ENCODE data around the gene RAB3IL1.

The RAB3IL1 gene

GRCh38 chr11:61949169-61950034 lies 32.0 kb upstream of the RAB3IL1 start (continued):
- no peak for TF ChIP-seq ZNF571 (tag by site-specific recombination; IDR thresholded peaks at IDR 0.05)
- no peak for TF ChIP-seq GLI4 (tag by site-specific recombination; IDR thresholded peaks at IDR 0.05)
- no peak for TF ChIP-seq ZNF211 (tag by site-specific recombination; IDR thresholded peaks at IDR 0.05; ENCODE audit: low read depth)
- no peak for TF ChIP-seq BCL6B (tag by site-specific recombination; IDR thresholded peaks at IDR 0.05)
- no peak for TF ChIP-seq KLF16 (tag by site-specific recombination; IDR thresholded peaks at IDR 0.05)
- TF ChIP-seq ZNF132 (tag by site-specific recombination; IDR thresholded peaks at IDR 0.05; ENCODE audit: borderline replicate concordance): no peak
- TF ChIP-seq ZBTB21 (tag by site-specific recombination; IDR thresholded peaks at IDR 0.05): peak; percentile 73
- no peak for TF ChIP-seq ZNF561 (tag by site-specific recombination; IDR thresholded peaks at IDR 0.05; ENCODE audit: borderline replicate concordance)
- no peak for TF ChIP-seq KLF1 (tag by site-specific recombination; IDR thresholded peaks at IDR 0.05)
- TF ChIP-seq ZBTB7A (tag by site-specific recombination; IDR thresholded peaks at IDR 0.05; ENCODE audit: low read depth): no peak
- no peak for TF ChIP-seq ZXDB (tag by site-specific recombination; IDR thresholded peaks at IDR 0.05)
- no peak for TF ChIP-seq ZNF391 (tag by site-specific recombination; IDR thresholded peaks at IDR 0.05; ENCODE audit: borderline replicate concordance, low read depth)
- TF ChIP-seq ZNF48 (tag by site-specific recombination; IDR thresholded peaks at IDR 0.05): no peak
- peak; percentile 80 for TF ChIP-seq ZBTB17 (tag by site-specific recombination; IDR thresholded peaks at IDR 0.05)
- no peak for TF ChIP-seq FEZF1 (tag by site-specific recombination; IDR thresholded peaks at IDR 0.05)
- no peak for TF ChIP-seq ZNF202 (tag by site-specific recombination; IDR thresholded peaks at IDR 0.05; ENCODE audit: borderline replicate concordance)
- TF ChIP-seq, protein P1, sequence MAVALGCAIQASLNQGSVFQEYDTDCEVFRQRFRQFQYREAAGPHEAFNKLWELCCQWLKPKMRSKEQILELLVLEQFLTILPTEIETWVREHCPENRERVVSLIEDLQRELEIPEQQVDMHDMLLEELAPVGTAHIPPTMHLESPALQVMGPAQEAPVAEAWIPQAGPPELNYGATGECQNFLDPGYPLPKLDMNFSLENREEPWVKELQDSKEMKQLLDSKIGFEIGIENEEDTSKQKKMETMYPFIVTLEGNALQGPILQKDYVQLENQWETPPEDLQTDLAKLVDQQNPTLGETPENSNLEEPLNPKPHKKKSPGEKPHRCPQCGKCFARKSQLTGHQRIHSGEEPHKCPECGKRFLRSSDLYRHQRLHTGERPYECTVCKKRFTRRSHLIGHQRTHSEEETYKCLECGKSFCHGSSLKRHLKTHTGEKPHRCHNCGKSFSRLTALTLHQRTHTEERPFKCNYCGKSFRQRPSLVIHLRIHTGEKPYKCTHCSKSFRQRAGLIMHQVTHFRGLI (tag by site-specific recombination; IDR thresholded peaks at IDR 0.05): no peak
- no peak for TF ChIP-seq ZNF548 (tag by site-specific recombination; IDR thresholded peaks at IDR 0.05)
- no peak for TF ChIP-seq ZNF221 (tag by site-specific recombination; IDR thresholded peaks at IDR 0.05; ENCODE audit: borderline replicate concordance)
- peak; percentile 84 for TF ChIP-seq SCRT2 (tag by site-specific recombination; IDR thresholded peaks at IDR 0.05)
- no peak for TF ChIP-seq ZNF266 (tag by site-specific recombination; IDR thresholded peaks at IDR 0.05; ENCODE audit: low read depth)
- no peak for TF ChIP-seq ZNF280C (tag by site-specific recombination; IDR thresholded peaks at IDR 0.05)
- TF ChIP-seq IKZF3 (tag by site-specific recombination; IDR thresholded peaks at IDR 0.05): peak; percentile 60
- no peak for TF ChIP-seq ZNF626 (tag by site-specific recombination; IDR thresholded peaks at IDR 0.05)
- no peak for TF ChIP-seq RBAK (tag by site-specific recombination; IDR thresholded peaks at IDR 0.05)
- peak; percentile 31 for TF ChIP-seq ZBTB8A (tag by site-specific recombination; IDR thresholded peaks at IDR 0.05)
- no peak for TF ChIP-seq GLIS2 (tag by site-specific recombination; IDR thresholded peaks at IDR 0.05)
- TF ChIP-seq ZNF791 (tag by site-specific recombination; IDR thresholded peaks at IDR 0.05): no peak
- no peak for TF ChIP-seq ZNF121 (tag by site-specific recombination; IDR thresholded peaks at IDR 0.05)
- no peak for TF ChIP-seq ZNF555 (tag by site-specific recombination; conservative IDR thresholded peaks at IDR 0.05)
- TF ChIP-seq CTCF (tag by site-specific recombination; IDR thresholded peaks at IDR 0.05): no peak
- no peak for TF ChIP-seq ZNF501 (tag by site-specific recombination; IDR thresholded peaks at IDR 0.05)
- TF ChIP-seq ZNF174 (tag by site-specific recombination; IDR thresholded peaks at IDR 0.05): no peak
- no peak for TF ChIP-seq ZNF521 (tag by site-specific recombination; IDR thresholded peaks at IDR 0.05)
- no peak for TF ChIP-seq ZNF19 (tag by site-specific recombination; IDR thresholded peaks at IDR 0.05; ENCODE audit: low read depth)
- no peak for TF ChIP-seq ZNF544 (tag by site-specific recombination; IDR thresholded peaks at IDR 0.05)
